Fibroblast of villous mesenchyme (primary cell): ENCODE results near the gene CCDC63. TPM values are rescaled to one million over a fixed set of nuclear protein-coding genes. Genes with fewer than 3 reads are reported as not detected.
A peak's percentile ranks its signal among the peaks of the same experiment; 100 is the strongest.
"Not testable (repeated sequence)": the region's sequence is repeated elsewhere in the genome, so short reads cannot be mapped to it uniquely, and the experiment has no call there.

Experiments
- DNase-seq: peaks from one replicate; pipeline ENCODE4 v3.0.0-alpha.2; 2010; ENCODE audit warnings: low read depth
- H3K4me3 ChIP-seq: 2 replicates; pipeline ENCODE4 v1.5.1; 2011; ENCODE audit warnings: low read depth, mild to moderate bottlenecking, low read length
- total RNA-seq: library from RNA; depleted of rRNA; stranded (reverse); fragments of >200 nt; gene quantifications from 2 replicates; pipeline ENCODE4 v1.2.3, GENCODE V29; 2012
- TF ChIP-seq, protein P1 (sequence below): IDR thresholded peaks from 2 replicates; pipeline ENCODE4 v1.5.1; 2012; ENCODE audit warnings: low read depth, mild to moderate bottlenecking, low read length; ENCODE audit not compliant: insufficient read depth

CCDC63 gene
- total RNA-seq, 1 donor = not detected

DNA sequence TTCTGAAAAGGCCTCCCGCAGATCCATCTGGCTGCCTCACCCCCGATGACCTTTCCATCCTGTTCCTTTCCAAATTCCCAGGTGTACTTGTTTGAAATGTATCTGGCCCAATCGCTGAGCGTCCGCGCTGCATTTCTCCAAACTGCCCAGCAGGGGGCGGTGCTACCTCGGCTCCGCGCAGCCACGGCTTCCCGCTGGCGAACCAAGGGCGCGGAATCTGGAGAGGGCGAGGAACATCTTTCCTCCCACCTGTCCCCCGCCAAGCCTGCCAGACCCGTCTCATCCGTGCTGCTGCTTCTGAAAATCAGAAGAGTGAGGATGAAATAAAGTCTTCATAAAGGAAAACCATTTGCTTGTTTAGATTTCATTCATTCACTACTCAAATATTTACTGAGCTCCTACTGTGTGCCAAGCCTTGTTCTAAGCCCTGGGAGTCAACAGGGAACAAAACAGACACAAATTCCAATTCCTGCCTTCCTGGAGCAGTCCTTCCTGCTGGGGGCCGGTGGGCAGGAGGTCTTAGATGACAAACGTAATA is 90.4 kb downstream of the CCDC63 start:
- TF ChIP-seq, protein P1, sequence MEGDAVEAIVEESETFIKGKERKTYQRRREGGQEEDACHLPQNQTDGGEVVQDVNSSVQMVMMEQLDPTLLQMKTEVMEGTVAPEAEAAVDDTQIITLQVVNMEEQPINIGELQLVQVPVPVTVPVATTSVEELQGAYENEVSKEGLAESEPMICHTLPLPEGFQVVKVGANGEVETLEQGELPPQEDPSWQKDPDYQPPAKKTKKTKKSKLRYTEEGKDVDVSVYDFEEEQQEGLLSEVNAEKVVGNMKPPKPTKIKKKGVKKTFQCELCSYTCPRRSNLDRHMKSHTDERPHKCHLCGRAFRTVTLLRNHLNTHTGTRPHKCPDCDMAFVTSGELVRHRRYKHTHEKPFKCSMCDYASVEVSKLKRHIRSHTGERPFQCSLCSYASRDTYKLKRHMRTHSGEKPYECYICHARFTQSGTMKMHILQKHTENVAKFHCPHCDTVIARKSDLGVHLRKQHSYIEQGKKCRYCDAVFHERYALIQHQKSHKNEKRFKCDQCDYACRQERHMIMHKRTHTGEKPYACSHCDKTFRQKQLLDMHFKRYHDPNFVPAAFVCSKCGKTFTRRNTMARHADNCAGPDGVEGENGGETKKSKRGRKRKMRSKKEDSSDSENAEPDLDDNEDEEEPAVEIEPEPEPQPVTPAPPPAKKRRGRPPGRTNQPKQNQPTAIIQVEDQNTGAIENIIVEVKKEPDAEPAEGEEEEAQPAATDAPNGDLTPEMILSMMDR = peak; percentile 86
- H3K4me3 ChIP-seq = no peak overlapping the region
- peak; percentile 30 for DNase-seq

GRCh38 chr12:110940296-110940695 is 93.5 kb downstream of the CCDC63 start:
- no peak overlapping the region for H3K4me3 ChIP-seq
- no peak for DNase-seq
- TF ChIP-seq, protein P1 = no peak

DNA sequence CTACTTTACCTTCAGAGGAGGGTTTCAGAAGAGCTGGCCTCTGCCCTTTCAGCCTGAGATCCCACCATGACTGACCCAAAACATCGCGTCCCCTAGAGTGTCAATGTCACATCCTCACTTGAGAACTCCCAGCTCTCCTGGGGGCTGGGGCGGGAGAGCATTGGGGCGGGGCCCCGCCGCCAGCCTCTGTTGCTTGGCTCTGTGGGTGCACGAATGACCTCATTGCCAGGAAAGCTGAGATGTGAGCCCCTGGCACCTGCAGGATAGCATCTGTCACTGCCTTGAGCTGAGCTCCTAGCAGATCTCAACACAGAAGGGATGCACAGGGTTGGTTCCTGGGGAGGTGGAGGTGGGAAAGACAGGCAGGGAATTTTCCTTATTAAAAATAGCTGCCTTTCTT is 94.1 kb downstream of the CCDC63 start:
- TF ChIP-seq, protein P1 = no peak
- no peak overlapping the region for H3K4me3 ChIP-seq
- no peak for DNase-seq

DNA sequence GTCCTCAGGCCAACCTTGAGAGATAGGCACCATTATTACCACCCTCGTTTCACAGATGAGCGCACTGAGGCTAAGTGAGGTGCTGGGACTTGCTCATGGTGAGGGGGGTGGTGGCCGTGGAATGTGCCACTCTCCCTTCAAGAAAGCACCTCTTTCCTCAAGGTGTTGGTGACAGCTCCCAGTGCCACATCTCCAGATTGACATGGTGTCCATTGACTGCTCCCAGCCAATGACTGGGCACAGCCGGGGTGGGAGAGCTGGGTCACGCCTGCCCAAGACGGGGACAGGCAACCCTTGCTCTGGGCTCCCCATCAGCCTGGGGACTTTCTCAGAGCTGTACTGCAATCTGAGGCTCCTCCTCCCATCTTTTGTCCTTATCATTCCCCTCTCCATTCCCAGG is 94.6 kb downstream of the CCDC63 start:
- H3K4me3 ChIP-seq = no peak overlapping the region
- no peak for DNase-seq
- TF ChIP-seq, protein P1 = no peak

DNA sequence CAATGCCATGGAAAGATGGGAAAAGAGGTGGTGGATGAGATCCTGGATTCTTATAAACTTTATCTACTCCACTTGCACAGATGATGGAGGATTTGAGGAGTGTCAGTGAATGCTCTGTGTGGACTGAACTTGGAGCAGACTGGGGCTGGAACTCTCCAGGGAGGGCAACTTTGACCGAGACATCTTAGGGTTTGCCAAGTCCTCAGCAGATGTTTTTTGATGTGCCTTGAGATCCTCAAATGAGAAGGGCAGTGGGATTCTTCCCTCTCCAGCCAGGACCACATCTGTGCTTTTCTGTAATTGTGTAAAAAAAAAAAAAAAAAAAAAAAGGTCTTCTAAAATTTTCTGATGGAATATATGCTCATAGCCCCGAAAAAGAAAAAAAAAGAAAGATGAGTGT is 96.6 kb downstream of the CCDC63 start:
- no peak for DNase-seq
- H3K4me3 ChIP-seq = no peak overlapping the region
- TF ChIP-seq, protein P1 = no peak

DNA sequence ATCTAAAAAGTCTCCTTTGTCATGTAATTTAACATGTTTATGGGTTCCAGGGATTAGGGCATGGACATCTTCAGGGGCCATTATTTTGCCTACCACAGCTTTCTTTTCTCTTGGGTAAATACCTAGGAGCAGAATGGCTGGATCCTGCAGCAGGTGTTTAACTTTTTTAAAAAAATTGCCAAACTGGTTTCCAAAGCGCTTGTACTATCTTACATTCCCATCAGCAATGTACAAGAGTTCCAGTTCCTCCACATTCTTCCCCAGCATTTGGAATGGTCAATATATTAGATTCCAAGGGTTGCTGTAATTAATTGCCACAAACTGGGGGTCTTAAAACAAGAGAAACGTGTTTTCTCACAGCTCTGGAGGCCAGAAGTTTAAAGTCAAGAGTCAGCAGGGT is 101.3 kb downstream of the CCDC63 start:
- DNase-seq = no peak
- TF ChIP-seq, protein P1 = no peak
- no peak overlapping the region for H3K4me3 ChIP-seq

GRCh38 chr12:110950466-110950865 is 103.7 kb downstream of the CCDC63 start:
- H3K4me3 ChIP-seq, DNase-seq: not testable (repeated sequence)

- not testable (repeated sequence) for H3K4me3 ChIP-seq
These were observed 104.1 kb downstream of the CCDC63 start for GRCh38 chr12:110950867-110951266.

More at GRCh38 chr12:110950867-110951266, 104.1 kb downstream of the CCDC63 start:
- not testable (repeated sequence) for DNase-seq
